Gastroesophageal sphincter (tissue), 3 donors: ENCODE measurements around the gene SMCO2.

Experiments
- CTCF ChIP-seq, 4 experiments: fragments of 200-600 bp in 2 of 4; fragments of 450-650 bp in 2 of 4; sonication (generic) in 1 of 4; IDR thresholded peaks; one replicate each; pipeline ENCODE4 v1.5.1; 2017 to 2019; ENCODE audit warnings: antibody characterized with exemption in 4 of 4, mild to moderate bottlenecking in 2 of 4, moderate library complexity in 2 of 4
- EP300 ChIP-seq: sonication (generic); formaldehyde crosslinking; IDR thresholded peaks from one replicate; pipeline ENCODE4 v1.6.1; 2017; ENCODE audit warnings: antibody characterized with exemption, mild to moderate bottlenecking
- POLR2AphosphoS5 ChIP-seq: sonication (generic); formaldehyde crosslinking; IDR thresholded peaks from one replicate; pipeline ENCODE4 v1.6.1; 2017; ENCODE audit warnings: antibody characterized with exemption

DNA sequence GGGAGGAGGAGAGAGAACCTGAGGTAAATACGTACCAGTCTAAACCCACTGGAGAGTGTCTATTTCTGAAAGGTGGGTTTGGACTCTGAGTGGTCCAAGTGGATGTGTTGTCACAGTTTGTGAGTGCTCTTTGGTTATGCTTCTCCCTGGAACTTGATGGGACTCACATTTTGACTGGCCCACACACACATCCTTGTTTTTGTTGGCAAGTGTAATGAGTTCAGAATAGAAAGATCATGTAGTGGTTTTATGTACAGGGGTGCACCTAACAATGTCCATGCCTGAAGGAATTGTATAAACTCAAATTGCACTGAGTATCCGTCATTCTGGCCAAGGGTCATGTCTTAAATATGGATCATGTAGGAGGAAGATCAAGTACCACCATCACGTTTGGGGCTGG lies 82.3 kb downstream of the SMCO2 start:
- no peak for TF ChIP-seq EP300
- TF ChIP-seq CTCF (IDR thresholded peaks at IDR 0.05): no peak
- no peak for TF ChIP-seq POLR2AphosphoS5
